Keratinocyte (primary cell): Measurements from ENCODE around the gene PTDSS2. TPM values are rescaled to one million over a fixed set of nuclear protein-coding genes. Genes with fewer than 3 reads are reported as not detected.

ENCODE experiments used
- DNase-seq: peaks from one replicate; pipeline ENCODE4 v3.0.0-alpha.2; 2011; ENCODE audit warnings: low read depth, missing footprints, low spot score
- FAIRE-seq: peaks from 2 replicates; lab custom pipeline; 2011; peaks lifted over from hg19 to GRCh38; lab: Jason Lieb, UNC
- H2AFZ ChIP-seq: 2 replicates; pipeline ENCODE4 v1.6.0; 2012; ENCODE audit warnings: low read length, control low read depth, inconsistent platforms; ENCODE audit not compliant: control insufficient read depth
- H3K27ac ChIP-seq: 2 replicates; pipeline ENCODE4 v1.5.1; 2011; ENCODE audit warnings: low read length; ENCODE audit not compliant: control insufficient read depth, insufficient read depth
- H3K27me3 ChIP-seq: 3 replicates; pipeline ENCODE4 v1.6.0; 2011; ENCODE audit warnings: low read length; ENCODE audit not compliant: control insufficient read depth, insufficient read depth; ENCODE audit errors: extremely low read depth
- H3K36me3 ChIP-seq, 2 experiments: 2 replicates in 1 of 2; 3 replicates in 1 of 2; pipeline ENCODE4 v1.5.1; 2011; ENCODE audit warnings: low read length in 2 of 2, mild to moderate bottlenecking in 1 of 2; ENCODE audit not compliant: control insufficient read depth in 2 of 2, insufficient read depth in 2 of 2; ENCODE audit errors: extremely low read depth in 1 of 2
- H3K4me1 ChIP-seq: 3 replicates; pipeline ENCODE4 v1.5.1; 2011; ENCODE audit warnings: low read length; ENCODE audit not compliant: control insufficient read depth, insufficient read depth; ENCODE audit errors: extremely low read depth
- H3K4me2 ChIP-seq: 3 replicates; pipeline ENCODE4 v1.6.0; 2011; ENCODE audit warnings: low read depth, low read length; ENCODE audit not compliant: control insufficient read depth, insufficient read depth; ENCODE audit errors: extremely low read depth
- H3K4me3 ChIP-seq, 3 experiments: fragments of 200-600 bp in 1 of 3; sonication (generic) in 1 of 3; 2 replicates in 2 of 3; 3 replicates in 1 of 3; pipeline ENCODE4 v1.5.1; 2011 to 2016; ENCODE audit warnings: low read length in 3 of 3, mild to moderate bottlenecking in 3 of 3, control low read depth in 2 of 3, inconsistent platforms in 1 of 3, low read depth in 1 of 3, mixed read lengths in 1 of 3, mixed run types in 1 of 3, moderate library complexity in 1 of 3; ENCODE audit not compliant: control insufficient read depth in 2 of 3, insufficient read depth in 2 of 3; ENCODE audit errors: extremely low read depth in 1 of 3
- H3K79me2 ChIP-seq: 2 replicates; pipeline ENCODE4 v1.6.0; 2012; ENCODE audit warnings: low read length; ENCODE audit not compliant: control insufficient read depth, insufficient read depth
- H3K9ac ChIP-seq: 3 replicates; pipeline ENCODE4 v1.6.0; 2011; ENCODE audit warnings: low read length; ENCODE audit not compliant: control insufficient read depth, insufficient read depth; ENCODE audit errors: extremely low read depth
- H3K9me1 ChIP-seq: 3 replicates; pipeline ENCODE4 v1.6.0; 2011; ENCODE audit warnings: low read length; ENCODE audit not compliant: control insufficient read depth, insufficient read depth; ENCODE audit errors: extremely low read depth
- H3K9me3 ChIP-seq: 2 replicates; pipeline ENCODE4 v1.5.1; 2012; ENCODE audit warnings: low read depth, low read length; ENCODE audit not compliant: control insufficient read depth
- H4K20me1 ChIP-seq: 3 replicates; pipeline ENCODE4 v1.6.0; 2011; ENCODE audit warnings: low read length; ENCODE audit not compliant: control insufficient read depth, insufficient read depth; ENCODE audit errors: extremely low read depth
- CTCF ChIP-seq, 3 experiments: IDR thresholded peaks in 1 of 3; conservative IDR thresholded peaks in 1 of 3; optimal IDR thresholded peaks in 1 of 3; 2 replicates in 2 of 3; 3 replicates in 1 of 3; pipeline versions ENCODE3 to v1.5.1; 2011; ENCODE audit warnings: low read length in 3 of 3, mild to moderate bottlenecking in 3 of 3, moderate library complexity in 2 of 3, control low read depth in 1 of 3, inconsistent platforms in 1 of 3; ENCODE audit not compliant: insufficient read depth in 2 of 3; ENCODE audit errors: extremely low read depth in 1 of 3
- EZH2 ChIP-seq: IDR thresholded peaks from one replicate; pipeline ENCODE4 v1.6.1; 2012; ENCODE audit warnings: inconsistent platforms, mild to moderate bottlenecking, low read length, moderate library complexity
- dilution Hi-C: fragments of 300-500 bp; cut with MboI; formaldehyde crosslinking; loops from one replicate; pipeline ENCODE4 v1.7.0; 2020; ENCODE audit warnings: low sequenced_read_pairs; ENCODE audit not compliant: extremely low pct_ligation_motif_present
- polyA plus RNA-seq, 5 experiments: library from polyadenylated mRNA; depleted of rRNA in 3 of 5; stranded (reverse) in 3 of 5; stranded (forward) in 1 of 5; unstranded in 1 of 5; fragments of >200 nt; gene quantifications; 1 replicate in 1 of 5; 2 replicates in 3 of 5; 3 replicates in 1 of 5; pipeline versions ENCODE4 v1.2.1 to v1.2.3, GENCODE V29; 2011 to 2012; ENCODE audit warnings: missing spikeins in 2 of 5, low read depth in 1 of 5, low replicate concordance in 1 of 5

The PTDSS2 gene
- polyA plus RNA-seq, 1 donor (not counting 4 experiments of a cell fraction or from before 2014, with no cell fraction given): 21.6 TPM

- no peak for FAIRE-seq
- H3K27me3 ChIP-seq: peaks cover 4% of the 10 kb centered on the region
- dilution Hi-C loops: no loop called here
These were observed 31.5 kb upstream of the PTDSS2 start for GRCh38 chr11:418343-419247.

GRCh38 chr11:419248-420005, 30.7 kb upstream of the PTDSS2 start:
- peaks cover 0 to 6% of the 10 kb centered on the region in 2 experiments for H3K36me3 ChIP-seq
- no peak for DNase-seq
- no peak overlapping the region for H3K4me3 ChIP-seq
- no peaks in the 10 kb centered on the region for H4K20me1 ChIP-seq
- H3K79me2 ChIP-seq: no peaks in the 10 kb centered on the region
- H3K4me2 ChIP-seq: no peak overlapping the region
- H3K4me1 ChIP-seq: peaks cover 19% of the 10 kb centered on the region
- H3K27me3 ChIP-seq: peaks cover 3% of the 10 kb centered on the region
- TF ChIP-seq CTCF (optimal IDR thresholded peaks at IDR 0.05 in 1 of 3, IDR thresholded peaks at IDR 0.05 in 1 of 3, conservative IDR thresholded peaks at IDR 0.05 in 1 of 3; ENCODE audit: extremely low read depth in 1 of 3, insufficient read depth in 2 of 3, low read length in 3 of 3) (no peak), EZH2 (no peak)
- dilution Hi-C loops: no loop called here
- no peak overlapping the region for H3K9ac ChIP-seq
- no peak for FAIRE-seq
- no peak overlapping the region for H2AFZ ChIP-seq
- H3K27ac ChIP-seq: no peak overlapping the region
- no peaks in the 10 kb centered on the region for H3K9me3 ChIP-seq
- no peaks in the 10 kb centered on the region for H3K9me1 ChIP-seq

More at GRCh38 chr11:418343-419247, 31.5 kb upstream of the PTDSS2 start:
- H3K27ac ChIP-seq: no peak overlapping the region
- H3K36me3 ChIP-seq: peaks cover 0 to 6% of the 10 kb centered on the region in 2 experiments
- no peaks in the 10 kb centered on the region for H3K9me1 ChIP-seq
- TF ChIP-seq CTCF (optimal IDR thresholded peaks at IDR 0.05 in 1 of 3, IDR thresholded peaks at IDR 0.05 in 1 of 3, conservative IDR thresholded peaks at IDR 0.05 in 1 of 3; ENCODE audit: extremely low read depth in 1 of 3, insufficient read depth in 2 of 3, low read length in 3 of 3) (no peak), EZH2 (no peak)
- H3K4me2 ChIP-seq: no peak overlapping the region
- H3K9ac ChIP-seq: no peak overlapping the region
- no peaks in the 10 kb centered on the region for H4K20me1 ChIP-seq
- peaks cover 19% of the 10 kb centered on the region for H3K4me1 ChIP-seq
- no peaks in the 10 kb centered on the region for H3K79me2 ChIP-seq
- no peak overlapping the region for H2AFZ ChIP-seq
- H3K4me3 ChIP-seq: no peak overlapping the region
- H3K9me3 ChIP-seq: no peaks in the 10 kb centered on the region
- no peak for DNase-seq
